ENCODE results near the gene EPB41L4B.

DNA sequence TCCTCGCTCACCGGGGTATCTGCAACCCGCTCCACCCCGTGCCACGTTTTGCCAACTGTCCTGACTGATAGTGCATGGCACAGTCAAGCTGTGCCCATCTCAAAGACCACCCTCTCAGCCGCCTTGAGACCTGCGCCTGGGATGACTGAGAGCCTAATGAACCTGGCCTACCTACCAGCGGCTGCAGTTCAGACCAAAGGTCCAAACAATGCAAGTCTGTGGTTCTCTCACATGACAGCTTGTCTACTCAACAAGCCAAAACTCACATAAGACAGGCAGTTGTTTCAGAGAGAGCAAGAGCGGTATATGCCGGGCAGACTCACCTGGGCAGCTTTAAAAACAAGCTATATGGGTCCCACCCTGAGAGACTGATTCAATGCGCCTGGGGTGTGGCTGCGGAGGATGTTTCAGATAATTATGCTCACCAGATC is 70.5 kb downstream of the EPB41L4B start:
- TF ChIP-seq POLR2AphosphoS5 (IDR thresholded peaks at IDR 0.05; ENCODE audit: low read depth, low read length): no peak
- no peak for TF ChIP-seq POLR2A (IDR thresholded peaks at IDR 0.05; ENCODE audit: low read depth, low read length)
